MM.1S (cell line): Measurements from ENCODE around the gene TNN.

Experiments
- DNase-seq: peaks from one replicate; pipeline ENCODE4 v3.0.0-alpha.2; 2015
- H2AFZ ChIP-seq: fragments of 300-600 bp; sonication (generic); 2 replicates; pipeline ENCODE4 v1.6.0; 2016; ENCODE audit warnings: antibody characterized with exemption, low read length
- H3F3A ChIP-seq: fragments of 300-600 bp; sonication (generic); 2 replicates; pipeline ENCODE4 v1.6.1; 2016; ENCODE audit warnings: mild to moderate bottlenecking, antibody characterized with exemption, low read length, moderate library complexity, mixed read lengths; ENCODE audit not compliant: insufficient read depth
- H3K27ac ChIP-seq: fragments of 300-600 bp; sonication (generic); 2 replicates; pipeline ENCODE4 v1.5.1; 2016; ENCODE audit warnings: mild to moderate bottlenecking, low read length
- H3K27me3 ChIP-seq: fragments of 300-600 bp; sonication (generic); replicated peaks from 2 replicates; pipeline ENCODE4 v1.6.0; 2016; ENCODE audit warnings: low read length; ENCODE audit not compliant: insufficient read depth
- H3K36me3 ChIP-seq: fragments of 300-600 bp; sonication (generic); replicated peaks from 2 replicates; pipeline ENCODE4 v1.6.1; 2016; ENCODE audit warnings: mild to moderate bottlenecking, low read length, mixed read lengths; ENCODE audit not compliant: insufficient read depth
- H3K4me1 ChIP-seq: fragments of 300-600 bp; sonication (generic); 2 replicates; pipeline ENCODE4 v1.6.1; 2016; ENCODE audit warnings: low read length, mixed read lengths
- H3K4me2 ChIP-seq: fragments of 300-600 bp; sonication (generic); 2 replicates; pipeline ENCODE4 v1.6.0; 2016; ENCODE audit warnings: low read depth, low read length
- H3K4me3 ChIP-seq: fragments of 300-600 bp; sonication (generic); 2 replicates; pipeline ENCODE4 v1.5.1; 2016; ENCODE audit warnings: low read length, mixed read lengths
- H3K79me2 ChIP-seq: fragments of 300-600 bp; sonication (generic); 2 replicates; pipeline ENCODE4 v1.6.1; 2016; ENCODE audit warnings: mixed run types, low read length, mixed read lengths
- H3K9ac ChIP-seq: fragments of 300-600 bp; sonication (generic); 2 replicates; pipeline ENCODE4 v1.6.1; 2016; ENCODE audit warnings: low read length, mixed read lengths
- H3K9me2 ChIP-seq: fragments of 300-600 bp; sonication (generic); replicated peaks from 2 replicates; pipeline ENCODE4 v1.6.1; 2016; ENCODE audit warnings: mild to moderate bottlenecking, low read length, mixed read lengths; ENCODE audit not compliant: insufficient read depth
- H3K9me3 ChIP-seq: fragments of 300-600 bp; sonication (generic); replicated peaks from 2 replicates; pipeline ENCODE4 v1.6.1; 2016; ENCODE audit warnings: mild to moderate bottlenecking, low read length, mixed read lengths; ENCODE audit not compliant: insufficient read depth
- H4K20me1 ChIP-seq: fragments of 300-600 bp; sonication (generic); 2 replicates; pipeline ENCODE4 v1.6.1; 2016; ENCODE audit warnings: mild to moderate bottlenecking, low read length, moderate library complexity, mixed read lengths; ENCODE audit not compliant: insufficient read depth
- EZH2 ChIP-seq: fragments of 300-600 bp; sonication (generic); optimal IDR thresholded peaks from 2 replicates; pipeline ENCODE3; 2017; ENCODE audit warnings: low read depth, mild to moderate bottlenecking, antibody characterized with exemption, low read length, mixed read lengths
- EZH2phosphoT487 ChIP-seq: fragments of 300-600 bp; sonication (generic); IDR thresholded peaks from 2 replicates; pipeline ENCODE4 v1.6.1; 2018; ENCODE audit warnings: antibody characterized with exemption, low read length
- TF ChIP-seq, protein P1 (sequence below): fragments of 300-600 bp; sonication (generic); IDR thresholded peaks from 2 replicates; pipeline ENCODE4 v1.5.1; 2016; ENCODE audit warnings: antibody characterized with exemption, low read length, mixed read lengths

The TNN gene

GRCh38 chr1:175178456-175178855, 110.8 kb downstream of the TNN start:
- Histone ChIP-seq H3K9me3 (no peaks in the 10 kb centered on the region), H2AFZ (no peak overlapping the region), H3K4me2 (no peak overlapping the region), H3K27ac (no peak overlapping the region), H3K4me1 (peaks cover 16% of the 10 kb centered on the region), H3K9me2 (no peaks in the 10 kb centered on the region), H3K27me3 (no peaks in the 10 kb centered on the region), H3K79me2 (peaks cover 93% of the 10 kb centered on the region), H4K20me1 (peaks cover 7% of the 10 kb centered on the region; the same call in 1 of the 2 replicates), H3K9ac (no peak overlapping the region), H3F3A (peaks cover 4% of the 10 kb centered on the region; the same call in 1 of the 2 replicates), H3K36me3 (peaks cover 19% of the 10 kb centered on the region; the same call in 1 of the 2 replicates), H3K4me3 (no peak overlapping the region)
- TF ChIP-seq, protein P1, sequence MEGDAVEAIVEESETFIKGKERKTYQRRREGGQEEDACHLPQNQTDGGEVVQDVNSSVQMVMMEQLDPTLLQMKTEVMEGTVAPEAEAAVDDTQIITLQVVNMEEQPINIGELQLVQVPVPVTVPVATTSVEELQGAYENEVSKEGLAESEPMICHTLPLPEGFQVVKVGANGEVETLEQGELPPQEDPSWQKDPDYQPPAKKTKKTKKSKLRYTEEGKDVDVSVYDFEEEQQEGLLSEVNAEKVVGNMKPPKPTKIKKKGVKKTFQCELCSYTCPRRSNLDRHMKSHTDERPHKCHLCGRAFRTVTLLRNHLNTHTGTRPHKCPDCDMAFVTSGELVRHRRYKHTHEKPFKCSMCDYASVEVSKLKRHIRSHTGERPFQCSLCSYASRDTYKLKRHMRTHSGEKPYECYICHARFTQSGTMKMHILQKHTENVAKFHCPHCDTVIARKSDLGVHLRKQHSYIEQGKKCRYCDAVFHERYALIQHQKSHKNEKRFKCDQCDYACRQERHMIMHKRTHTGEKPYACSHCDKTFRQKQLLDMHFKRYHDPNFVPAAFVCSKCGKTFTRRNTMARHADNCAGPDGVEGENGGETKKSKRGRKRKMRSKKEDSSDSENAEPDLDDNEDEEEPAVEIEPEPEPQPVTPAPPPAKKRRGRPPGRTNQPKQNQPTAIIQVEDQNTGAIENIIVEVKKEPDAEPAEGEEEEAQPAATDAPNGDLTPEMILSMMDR: no peak
- TF ChIP-seq EZH2 (no peak), EZH2phosphoT487 (no peak)
- no peak for DNase-seq

GRCh38 chr1:175179837-175180590, 112.4 kb downstream of the TNN start:
- no peak for DNase-seq
- Histone ChIP-seq H3K27ac (no peak overlapping the region), H3K27me3 (no peaks in the 10 kb centered on the region), H3K9me2 (no peaks in the 10 kb centered on the region), H3K9me3 (no peaks in the 10 kb centered on the region), H4K20me1 (peaks cover 13% of the 10 kb centered on the region; the same call in 1 of the 2 replicates), H3K4me3 (no peak overlapping the region), H2AFZ (no peak overlapping the region), H3K9ac (no peak overlapping the region), H3F3A (peaks cover under 1% of the 10 kb centered on the region; the same call in 1 of the 2 replicates), H3K4me1 (peaks cover 4% of the 10 kb centered on the region), H3K79me2 (peaks cover 93% of the 10 kb centered on the region), H3K4me2 (no peak overlapping the region), H3K36me3 (peaks cover 22% of the 10 kb centered on the region; the same call in 1 of the 2 replicates)
- TF ChIP-seq, protein P1: no peak
- no peak for TF ChIP-seq EZH2
- TF ChIP-seq EZH2phosphoT487: no peak

GRCh38 chr1:175182201-175182746, 114.6 kb downstream of the TNN start:
- Histone ChIP-seq H3K4me2 (no peak overlapping the region), H3K9ac (no peak overlapping the region), H3K4me1 (peaks cover 12% of the 10 kb centered on the region), H3K4me3 (no peak overlapping the region), H2AFZ (no peak overlapping the region), H3F3A (no peaks in the 10 kb centered on the region), H3K27me3 (no peaks in the 10 kb centered on the region), H3K9me2 (no peaks in the 10 kb centered on the region), H3K9me3 (no peaks in the 10 kb centered on the region), H3K79me2 (peaks cover 100% of the 10 kb centered on the region), H3K27ac (no peak overlapping the region), H3K36me3 (0 out of 2 replicates have a peak, but pooled peaks cover 16% of the 10 kb centered on the region), H4K20me1 (peaks cover 22% of the 10 kb centered on the region; the same call in 1 of the 2 replicates)
- no peak for DNase-seq
- TF ChIP-seq, protein P1: no peak
- no peak for TF ChIP-seq EZH2phosphoT487
- TF ChIP-seq EZH2: no peak
